Activated naive CD4-positive, alpha-beta T cell treated with anti-CD3 and anti-CD28 coated beads, Interleukin-2, amount 10 ng/mL, durations not matched to agents 7 days and 5 days (primary cell): ENCODE data around the gene SH3PXD2A.
"Not testable (repeated sequence)": the region's sequence is repeated elsewhere in the genome, so short reads cannot be mapped to it uniquely, and the experiment has no call there.

Experiments
- CTCF ChIA-PET: fragments of 350-600 bp; sonication (Branson Sonifier 250); formaldehyde crosslinking; loops from one replicate; lab custom pipeline; 2021; ENCODE audit warnings: antibody characterized with exemption; lab: Charles Lee
- DNase-seq: peaks from one replicate; pipeline ENCODE4 v3.0.0-alpha.2; 2020
- H3K27ac Mint-ChIP-seq: one replicate; pipeline ENCODE4 v1.8.0; 2021; ENCODE audit warnings: mild to moderate bottlenecking, moderate library complexity, mixed read lengths
- H3K27me3 Mint-ChIP-seq: one replicate; pipeline ENCODE4 v1.8.0; 2021; ENCODE audit warnings: mild to moderate bottlenecking, mixed read lengths
- H3K36me3 Mint-ChIP-seq: one replicate; pipeline ENCODE4 v1.8.0; 2021; ENCODE audit warnings: mixed read lengths
- H3K4me1 Mint-ChIP-seq: one replicate; pipeline ENCODE4 v1.8.0; 2021; ENCODE audit warnings: mixed read lengths
- H3K4me3 Mint-ChIP-seq: one replicate; pipeline ENCODE4 v1.8.0; 2021; ENCODE audit warnings: mild to moderate bottlenecking, moderate library complexity, mixed read lengths
- H3K9me3 Mint-ChIP-seq: one replicate; pipeline ENCODE4 v1.8.0; 2021; ENCODE audit warnings: mixed read lengths

Gene SH3PXD2A

DNA sequence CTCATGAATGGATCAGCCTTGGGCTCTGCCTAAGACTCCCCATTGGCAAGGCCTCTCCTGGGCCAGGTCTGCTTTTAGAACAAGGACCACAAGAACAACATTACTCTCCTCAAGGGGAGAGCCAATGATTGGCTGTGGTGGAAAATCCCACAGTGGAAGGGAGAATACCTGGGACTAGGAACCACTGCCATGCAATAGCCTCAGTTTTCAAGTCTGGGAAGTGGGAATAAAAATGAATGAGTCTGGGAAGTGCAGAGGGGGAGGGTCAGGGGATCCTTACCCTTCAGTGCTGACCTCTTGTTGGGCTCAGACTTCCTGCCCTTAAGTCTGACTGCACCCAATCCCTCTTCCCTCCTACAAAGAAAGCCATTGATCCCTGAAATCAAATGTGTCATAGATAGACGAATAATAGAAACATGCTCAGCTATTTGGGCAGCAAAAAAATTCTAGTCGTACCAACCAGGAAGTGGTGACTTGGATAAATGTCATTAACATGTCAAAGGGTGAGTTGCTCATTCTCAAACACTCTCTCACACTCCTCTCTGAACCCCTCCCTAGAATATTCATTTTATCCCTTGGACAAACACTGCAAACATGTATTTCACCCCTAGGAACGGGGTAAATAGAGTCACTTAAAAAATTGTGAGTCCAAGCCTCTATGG is 123.6 kb downstream of the SH3PXD2A start:
- no peak overlapping the region for H3K27ac Mint-ChIP-seq
- CTCF ChIA-PET = no interaction called here
- no peak for DNase-seq
- H3K27me3 Mint-ChIP-seq = peaks cover 51% of the 10 kb centered on the region
- no peaks in the 10 kb centered on the region for H3K36me3 Mint-ChIP-seq
- no peaks in the 10 kb centered on the region for H3K9me3 Mint-ChIP-seq
- H3K4me3 Mint-ChIP-seq = no peak overlapping the region
- H3K4me1 Mint-ChIP-seq = no peaks in the 10 kb centered on the region

DNA sequence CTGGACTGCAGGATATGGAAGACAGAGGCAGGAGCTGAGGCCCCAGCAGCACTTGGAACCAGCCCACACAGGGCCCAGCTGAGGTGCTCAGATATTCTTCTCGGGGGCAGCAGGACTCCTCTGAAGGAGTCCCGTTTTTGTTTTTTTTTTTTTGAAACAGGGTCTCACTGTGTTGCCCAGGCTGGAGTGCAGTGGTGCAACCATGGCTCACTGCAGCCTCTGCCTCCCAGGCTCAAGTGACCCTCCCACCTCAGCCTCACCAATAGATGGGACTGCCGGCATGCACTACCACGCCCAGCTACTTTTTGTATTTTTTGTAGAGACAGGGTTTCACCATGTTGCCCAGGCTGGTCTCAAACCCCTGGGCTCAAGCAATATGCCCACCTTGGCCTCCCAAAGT is 124.3 kb downstream of the SH3PXD2A start:
- not testable (repeated sequence) for H3K36me3 Mint-ChIP-seq, H3K27ac Mint-ChIP-seq, DNase-seq, H3K4me1 Mint-ChIP-seq, H3K4me3 Mint-ChIP-seq, H3K9me3 Mint-ChIP-seq
- CTCF ChIA-PET = interaction anchor here (0.6 kb wide), 1 partner anchor 623 kb away, joined by 3 read pairs; no protein-coding TSS in a partner anchor
- H3K27me3 Mint-ChIP-seq = peaks cover 45% of the 10 kb centered on the region

DNA sequence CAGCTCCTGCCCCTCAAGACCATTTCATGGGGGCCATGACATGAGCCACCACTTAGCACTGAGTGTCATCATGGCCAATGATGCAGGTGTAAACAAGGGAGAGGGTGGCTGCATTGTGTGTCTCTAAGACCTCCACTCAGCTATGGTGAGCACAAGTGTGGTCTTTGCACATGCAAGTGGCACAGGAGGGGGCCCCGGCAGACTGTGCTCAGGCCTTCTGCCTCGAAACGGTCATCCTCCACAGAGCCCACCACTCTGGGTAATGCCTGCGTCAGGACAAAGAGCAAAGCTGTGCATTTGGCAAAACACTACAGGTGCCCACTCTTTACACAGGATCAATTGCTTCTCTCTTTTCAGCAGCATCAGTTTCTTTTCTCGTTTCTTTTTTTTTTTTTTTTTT is 125.5 kb downstream of the SH3PXD2A start:
- peaks cover 37% of the 10 kb centered on the region for H3K27me3 Mint-ChIP-seq
- H3K9me3 Mint-ChIP-seq = no peaks in the 10 kb centered on the region
- CTCF ChIA-PET = interaction anchor here (0.6 to 1.0 kb wide), 5 partner anchors 77 to 155 kb away, joined by 3 to 4 read pairs (median 3); no protein-coding TSS in a partner anchor
- no peak overlapping the region for H3K27ac Mint-ChIP-seq
- no peaks in the 10 kb centered on the region for H3K4me1 Mint-ChIP-seq
- no peak overlapping the region for H3K4me3 Mint-ChIP-seq
- H3K36me3 Mint-ChIP-seq = no peaks in the 10 kb centered on the region
- DNase-seq = no peak

DNA sequence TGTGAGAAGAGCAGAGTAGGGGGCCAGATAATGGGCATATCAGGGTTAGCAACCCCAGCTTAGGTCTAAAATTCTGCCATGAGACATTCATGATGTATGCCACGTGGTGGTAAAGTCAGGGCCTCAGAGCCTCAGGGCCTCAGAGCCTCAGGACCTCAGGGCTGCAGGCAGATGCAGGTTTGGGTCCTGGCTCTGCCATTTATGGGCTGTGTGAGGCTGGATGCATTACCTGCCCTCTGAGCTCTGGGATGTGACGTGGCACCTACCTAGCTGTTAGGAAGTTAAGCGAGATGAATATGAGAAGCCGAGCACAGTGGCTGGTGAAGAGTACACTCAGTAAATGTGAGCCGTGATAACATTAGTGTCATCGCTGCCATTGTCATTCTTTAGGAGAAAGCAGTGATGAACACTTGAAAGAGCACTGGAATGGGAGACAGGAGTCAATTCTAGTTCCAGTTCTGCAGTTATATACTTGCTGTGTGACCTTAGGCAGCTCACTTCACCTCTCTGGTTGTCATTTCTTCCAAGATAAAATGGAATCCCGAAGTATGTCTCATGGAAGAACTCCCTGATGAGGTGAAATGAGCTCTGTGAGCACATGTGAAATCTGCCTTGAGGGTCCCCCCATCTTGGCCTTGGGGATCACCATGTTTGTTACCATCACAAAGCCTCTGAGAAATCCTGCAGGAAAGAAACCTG is 127.2 kb downstream of the SH3PXD2A start:
- Mint-ChIP-seq H3K36me3 (no peaks in the 10 kb centered on the region), H3K27me3 (peaks cover 43% of the 10 kb centered on the region), H3K27ac (no peak overlapping the region), H3K9me3 (no peaks in the 10 kb centered on the region), H3K4me1 (no peaks in the 10 kb centered on the region), H3K4me3 (no peak overlapping the region)
- CTCF ChIA-PET = interaction anchor here (1.7 kb wide), 1 partner anchor 15 kb away, joined by 3 read pairs; no protein-coding TSS in a partner anchor
- DNase-seq = no peak

DNA sequence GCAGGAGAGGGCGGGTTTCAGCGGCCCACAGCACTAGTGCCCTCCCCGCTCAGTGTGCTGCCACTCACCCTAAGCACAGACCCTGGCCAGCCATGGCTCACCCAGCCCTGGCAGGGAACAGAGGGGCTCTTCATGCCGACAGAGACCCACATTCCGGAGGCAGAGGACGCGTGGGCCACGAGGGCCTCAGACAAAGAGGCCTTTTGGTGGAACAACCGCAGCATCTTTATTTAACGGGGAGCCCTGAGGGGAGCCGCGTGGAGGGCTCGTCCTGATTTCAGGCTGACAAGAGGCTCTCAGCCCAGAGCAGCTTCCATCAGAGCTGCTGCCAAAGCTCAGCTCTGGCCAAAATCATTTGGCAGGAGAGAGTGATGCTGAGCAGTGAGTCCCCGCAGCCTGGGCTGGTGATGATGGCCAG is 127.8 kb downstream of the SH3PXD2A start:
- no peaks in the 10 kb centered on the region for H3K36me3 Mint-ChIP-seq
- no peaks in the 10 kb centered on the region for H3K4me1 Mint-ChIP-seq
- H3K27me3 Mint-ChIP-seq = peaks cover 43% of the 10 kb centered on the region
- DNase-seq = no peak
- H3K9me3 Mint-ChIP-seq = no peaks in the 10 kb centered on the region
- H3K27ac Mint-ChIP-seq = no peak overlapping the region
- no peak overlapping the region for H3K4me3 Mint-ChIP-seq
- CTCF ChIA-PET = interaction anchor here (1.7 kb wide), 1 partner anchor 15 kb away, joined by 3 read pairs; no protein-coding TSS in a partner anchor

DNA sequence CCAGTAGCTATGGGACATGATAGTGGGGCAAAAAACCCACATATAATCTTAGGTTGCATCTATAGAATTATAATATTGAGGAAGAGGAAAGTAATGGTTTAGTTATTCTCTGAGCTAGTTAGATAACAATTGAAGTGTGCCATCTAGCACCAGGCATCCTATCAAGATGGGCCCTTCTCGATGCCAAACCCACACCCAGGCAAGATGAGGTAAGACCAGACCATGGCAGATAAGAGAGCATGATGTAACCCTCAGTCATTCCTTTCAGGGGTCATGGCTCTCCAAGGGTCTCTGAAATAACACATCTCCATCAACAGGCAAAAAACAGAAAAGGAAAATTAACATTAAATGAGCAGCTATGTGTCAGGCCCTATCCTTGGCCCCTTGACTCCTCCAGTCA is 128.7 kb downstream of the SH3PXD2A start:
- no peak for DNase-seq
- Mint-ChIP-seq H3K4me3 (no peak overlapping the region), H3K36me3 (no peaks in the 10 kb centered on the region), H3K27me3 (peaks cover 42% of the 10 kb centered on the region), H3K9me3 (no peaks in the 10 kb centered on the region), H3K4me1 (no peaks in the 10 kb centered on the region), H3K27ac (no peak overlapping the region)
- CTCF ChIA-PET = interaction anchor here (1.3 to 2.2 kb wide), 3 partner anchors 10 to 27 kb away, joined by 3 to 5 read pairs (median 4); no protein-coding TSS in a partner anchor

DNA sequence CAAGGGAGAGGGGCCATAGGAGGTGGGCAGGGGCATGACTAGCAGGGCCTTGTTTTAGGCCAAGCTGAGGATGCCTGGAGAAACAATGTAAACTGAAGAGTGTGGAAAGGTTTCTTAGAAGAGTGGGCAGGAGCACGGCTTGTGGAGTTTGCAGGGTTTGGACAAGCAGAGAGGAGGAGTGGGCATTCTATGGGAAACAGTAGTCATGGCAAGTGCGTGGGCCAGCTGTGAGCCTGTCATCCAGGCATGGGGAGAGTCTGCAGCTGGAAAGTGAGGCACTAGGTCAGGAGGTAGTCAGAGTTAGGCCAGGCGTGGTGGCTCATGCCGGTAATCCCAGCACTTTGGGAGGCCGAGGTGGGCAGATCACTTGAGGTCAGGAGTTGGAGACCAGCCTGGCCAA is 130.1 kb downstream of the SH3PXD2A start:
- Mint-ChIP-seq H3K27me3 (peaks cover 49% of the 10 kb centered on the region), H3K27ac (no peak overlapping the region), H3K4me3 (no peak overlapping the region), H3K4me1 (no peaks in the 10 kb centered on the region), H3K36me3 (no peaks in the 10 kb centered on the region), H3K9me3 (no peaks in the 10 kb centered on the region)
- no peak for DNase-seq
- CTCF ChIA-PET = interaction anchor here (2.2 kb wide), 1 partner anchor 11 kb away, joined by 5 read pairs; no protein-coding TSS in a partner anchor

DNA sequence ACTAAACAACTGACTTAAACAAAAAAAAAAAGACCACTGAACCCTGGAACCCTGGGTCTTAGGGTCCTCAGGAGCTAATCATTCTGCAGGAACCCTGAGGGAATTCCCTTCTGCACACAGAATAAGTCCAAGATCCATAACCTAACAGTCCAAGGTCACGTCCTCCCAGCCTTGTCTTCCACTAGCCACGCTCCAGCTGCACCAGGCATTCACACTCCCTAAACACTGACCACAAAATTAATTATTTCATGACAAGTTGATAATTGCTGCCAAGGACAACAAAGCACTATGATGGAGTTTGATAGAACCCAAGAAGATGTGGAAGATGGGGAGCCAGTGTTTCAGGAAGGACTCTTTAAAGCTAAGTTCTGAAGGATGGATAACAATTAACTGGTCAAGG is 130.6 kb downstream of the SH3PXD2A start:
- Mint-ChIP-seq H3K4me1 (no peaks in the 10 kb centered on the region), H3K4me3 (no peak overlapping the region), H3K27me3 (peaks cover 50% of the 10 kb centered on the region), H3K27ac (no peak overlapping the region), H3K9me3 (no peaks in the 10 kb centered on the region), H3K36me3 (no peaks in the 10 kb centered on the region)
- CTCF ChIA-PET = interaction anchor here (2.2 kb wide), 1 partner anchor 11 kb away, joined by 5 read pairs; no protein-coding TSS in a partner anchor
- DNase-seq = no peak

DNA sequence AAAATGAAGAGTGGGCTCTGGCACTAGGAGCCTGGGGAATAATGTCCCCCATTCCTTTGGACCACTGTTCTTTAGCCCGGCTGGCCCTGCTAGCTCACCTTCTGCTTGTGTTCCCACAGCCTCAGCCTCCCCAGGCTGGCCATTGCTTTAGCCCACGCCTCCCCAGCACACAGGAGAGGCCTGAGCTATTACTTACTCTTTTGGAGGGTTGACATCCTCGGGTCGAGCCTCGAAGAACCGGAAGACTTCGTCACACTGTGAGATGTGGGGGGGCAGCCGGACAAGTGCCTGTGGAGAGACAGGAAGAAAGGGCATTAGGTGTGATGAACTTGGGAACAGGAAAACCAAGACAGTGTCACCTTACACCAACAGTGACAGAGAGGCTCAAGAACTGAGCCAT is 131.3 kb downstream of the SH3PXD2A start:
- no peak overlapping the region for H3K4me3 Mint-ChIP-seq
- CTCF ChIA-PET = no interaction called here
- no peaks in the 10 kb centered on the region for H3K36me3 Mint-ChIP-seq
- no peak overlapping the region for H3K27ac Mint-ChIP-seq
- H3K27me3 Mint-ChIP-seq = peaks cover 50% of the 10 kb centered on the region
- peaks cover 3% of the 10 kb centered on the region for H3K4me1 Mint-ChIP-seq
- H3K9me3 Mint-ChIP-seq = no peaks in the 10 kb centered on the region
- DNase-seq = no peak

DNA sequence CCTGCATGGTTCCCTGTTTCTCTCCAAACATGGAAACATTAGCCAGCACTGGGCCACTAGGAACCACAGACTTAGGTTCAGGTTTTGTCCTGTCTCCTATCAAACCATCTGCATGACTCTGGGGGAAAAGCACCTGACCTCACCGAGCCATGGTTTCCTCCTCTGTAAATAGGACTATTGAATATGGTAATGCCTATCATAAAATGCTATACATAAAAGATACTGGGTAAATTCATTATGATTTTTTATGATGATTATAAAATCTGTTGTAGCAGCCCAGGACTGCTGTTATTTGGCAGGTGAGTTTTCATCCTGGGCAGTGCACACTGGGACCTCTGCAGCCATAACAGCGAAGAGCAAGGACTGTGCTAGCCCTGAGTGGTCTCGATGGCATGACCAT is 131.8 kb downstream of the SH3PXD2A start:
- Mint-ChIP-seq H3K9me3 (no peaks in the 10 kb centered on the region), H3K27ac (no peak overlapping the region), H3K36me3 (no peaks in the 10 kb centered on the region), H3K27me3 (peaks cover 50% of the 10 kb centered on the region), H3K4me3 (no peak overlapping the region), H3K4me1 (peaks cover 9% of the 10 kb centered on the region)
- CTCF ChIA-PET = interaction anchor here (1.3 kb wide), 1 partner anchor 11 kb away, joined by 3 read pairs; no protein-coding TSS in a partner anchor
- DNase-seq = no peak

DNA sequence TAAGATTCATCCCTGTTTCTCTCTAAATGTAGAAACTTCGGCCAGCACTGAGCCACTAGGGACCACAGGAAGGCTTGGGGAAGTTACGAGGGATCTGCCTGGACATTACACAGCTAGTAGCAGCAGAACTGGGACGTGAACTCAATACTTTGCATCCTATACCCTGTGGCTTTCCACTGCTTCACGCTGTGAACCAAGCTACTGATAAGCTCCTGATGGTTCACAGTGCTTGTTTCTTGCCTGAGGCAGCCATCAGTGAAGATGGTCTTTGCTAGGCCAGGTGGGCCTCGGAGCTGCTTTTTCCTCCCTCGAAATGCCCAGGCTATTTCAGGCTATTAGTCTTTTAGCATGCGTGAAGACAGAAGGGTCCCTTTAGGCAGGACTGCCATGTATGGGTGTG is 132.7 kb downstream of the SH3PXD2A start:
- Mint-ChIP-seq H3K27me3 (peaks cover 47% of the 10 kb centered on the region), H3K27ac (no peak overlapping the region), H3K36me3 (no peaks in the 10 kb centered on the region), H3K9me3 (no peaks in the 10 kb centered on the region), H3K4me3 (no peak overlapping the region), H3K4me1 (peaks cover 9% of the 10 kb centered on the region)
- DNase-seq = no peak
- CTCF ChIA-PET = interaction anchor here (1.3 kb wide), 1 partner anchor 10 kb away, joined by 3 read pairs; no protein-coding TSS in a partner anchor

DNA sequence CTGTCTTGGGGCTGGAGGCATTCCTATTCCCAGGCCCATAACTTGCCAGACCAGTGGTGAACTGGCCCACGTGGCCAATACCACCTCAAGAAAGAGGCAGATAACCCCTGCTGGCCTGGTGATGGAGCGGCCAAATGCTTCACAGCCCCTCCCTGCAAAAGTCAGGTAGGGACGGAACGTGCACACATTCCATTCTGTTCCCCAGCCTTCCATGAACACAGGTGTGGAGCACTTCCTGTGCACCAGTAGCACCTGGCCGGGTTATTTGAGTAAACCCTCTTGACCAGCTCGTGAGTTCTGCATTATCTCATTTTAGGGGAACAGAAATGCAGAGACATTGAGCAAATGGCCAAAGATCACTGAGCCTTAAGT is 134.4 kb downstream of the SH3PXD2A start:
- peaks cover 9% of the 10 kb centered on the region for H3K4me1 Mint-ChIP-seq
- no peak overlapping the region for H3K4me3 Mint-ChIP-seq
- H3K27ac Mint-ChIP-seq = no peak overlapping the region
- no peak for DNase-seq
- H3K9me3 Mint-ChIP-seq = no peaks in the 10 kb centered on the region
- H3K27me3 Mint-ChIP-seq = peaks cover 37% of the 10 kb centered on the region
- H3K36me3 Mint-ChIP-seq = no peaks in the 10 kb centered on the region
- CTCF ChIA-PET = interaction anchor here (1.0 to 1.5 kb wide), 2 partner anchors 60 to 136 kb away, joined by 3 read pairs; no protein-coding TSS in a partner anchor

DNA sequence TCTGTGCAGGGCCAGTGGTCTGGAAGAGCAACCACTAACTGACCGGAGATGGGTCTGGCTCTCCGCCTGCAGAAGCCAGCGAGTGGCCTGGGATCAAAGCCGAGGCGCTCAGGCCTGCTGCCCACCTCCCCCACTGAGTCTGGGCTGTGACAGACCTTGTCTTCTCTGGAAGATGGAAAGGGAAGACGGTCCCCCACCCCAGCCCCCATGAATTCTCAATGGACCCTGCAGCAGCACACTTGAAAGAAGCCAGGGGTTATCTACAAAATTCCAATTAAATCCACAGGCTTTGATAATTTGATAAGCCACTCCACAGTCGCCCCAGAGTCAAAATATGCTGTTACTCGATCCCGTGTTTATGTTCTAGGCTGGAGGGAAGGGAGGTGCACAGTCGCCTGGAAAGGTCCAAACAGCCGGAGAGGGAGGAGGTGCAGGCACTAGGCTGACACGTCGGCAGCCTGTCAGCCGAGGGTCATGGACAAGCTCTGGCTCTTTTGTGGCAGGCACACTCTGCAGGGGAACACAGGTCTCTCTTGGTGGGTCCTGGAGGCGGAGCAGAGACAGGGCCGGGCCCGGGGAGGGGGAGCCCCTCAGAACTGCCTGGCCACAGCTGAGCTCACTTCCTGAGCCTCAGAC is 134.9 kb downstream of the SH3PXD2A start:
- H3K4me3 Mint-ChIP-seq = no peak overlapping the region
- no peaks in the 10 kb centered on the region for H3K9me3 Mint-ChIP-seq
- DNase-seq = no peak
- peaks cover 9% of the 10 kb centered on the region for H3K4me1 Mint-ChIP-seq
- H3K36me3 Mint-ChIP-seq = no peaks in the 10 kb centered on the region
- H3K27me3 Mint-ChIP-seq = peaks cover 41% of the 10 kb centered on the region
- CTCF ChIA-PET = interaction anchor here (1.5 kb wide), 1 partner anchor 136 kb away, joined by 3 read pairs; no protein-coding TSS in a partner anchor
- no peak overlapping the region for H3K27ac Mint-ChIP-seq

DNA sequence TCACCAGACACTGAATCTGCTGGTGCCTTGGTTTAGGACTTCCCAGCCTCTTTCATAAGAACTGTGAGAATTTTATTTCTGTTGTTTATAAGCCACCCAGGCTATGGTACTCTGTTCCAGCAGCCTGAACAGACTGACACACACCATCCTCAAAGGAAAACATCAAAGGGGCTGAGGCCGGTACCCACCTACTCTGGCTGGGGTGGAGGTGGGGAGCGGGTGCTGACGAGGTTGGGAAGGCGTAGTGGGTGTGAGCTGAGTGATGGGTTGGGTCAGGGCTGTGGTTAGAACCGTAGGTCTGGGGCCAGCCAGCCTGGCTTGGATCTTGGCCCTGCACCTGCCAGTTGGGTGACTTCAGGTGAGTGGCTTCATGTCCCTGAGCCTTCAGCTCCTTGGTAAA is 136.3 kb downstream of the SH3PXD2A start:
- H3K36me3 Mint-ChIP-seq = no peaks in the 10 kb centered on the region
- no peak for DNase-seq
- H3K9me3 Mint-ChIP-seq = no peaks in the 10 kb centered on the region
- H3K4me1 Mint-ChIP-seq = peaks cover 9% of the 10 kb centered on the region
- CTCF ChIA-PET = interaction anchor here (1.6 to 1.8 kb wide), 2 partner anchors 140 to 166 kb away, joined by 3 to 4 read pairs; no protein-coding TSS in a partner anchor
- no peak overlapping the region for H3K27ac Mint-ChIP-seq
- peaks cover 36% of the 10 kb centered on the region for H3K27me3 Mint-ChIP-seq
- H3K4me3 Mint-ChIP-seq = no peak overlapping the region
